ENCODE data around the gene C6orf136. TPM values are rescaled to one million over a fixed set of nuclear protein-coding genes. Genes with fewer than 3 reads are reported as not detected.

C6orf136 gene
- total and polyA plus RNA-seq, 9 of the 15 experiments (the other 6 are each of a cell fraction or from before 2014, with no cell fraction given) = 14.1 to 63.1 (median 18.4) TPM

GRCh38 chr6:30689985-30690384 lies 43.1 kb downstream of the C6orf136 start:
- peak overlapping the region; percentile 66 for H3K27ac ChIP-seq (ENCODE audit: extremely low read depth, low read depth, low read length)
- no peaks in the 10 kb centered on the region for H3K9me1 ChIP-seq (ENCODE audit: control insufficient read depth, insufficient read depth, low read length)
- ChIA-PET CTCF (ENCODE audit: low intra/inter-chr PET ratio) (no interaction called here), POLR2A (interaction anchor here (0.7 to 23.5 kb wide), 8 partner anchors 8 to 75 kb away, joined by 3 to 524 read pairs (median 4); partner anchors contain the start of genes MDC1 and TUBB)
- ATAC-seq (no peak), FAIRE-seq (no peak), DNase-seq (ENCODE audit: extremely low read depth in 1 of 4, low spot score in 3 of 4) (no peak)
- H3K9me3 ChIP-seq (replicated peaks; ENCODE audit: control insufficient read depth, insufficient read depth, low read depth, low read length) = no peaks in the 10 kb centered on the region
- intact Hi-C loops (cut with micrococcal nuclease) (loop anchor here (10.0 kb wide), 1 partner anchor 125 kb away; no protein-coding TSS in a partner anchor), in situ Hi-C loops (cut with MboI) (no loop called here)
- peak overlapping the region; percentile 71 for H3K4me3 ChIP-seq
- H3K4me1 ChIP-seq (replicated peaks in 1 of 2; ENCODE audit: control insufficient read depth in 2 of 2, insufficient read depth in 2 of 2, low read length in 2 of 2) = peaks cover 40 to 61% of the 10 kb centered on the region in 2 experiments
- peak overlapping the region; percentile 74 to 92 for H3K9ac ChIP-seq (ENCODE audit: insufficient read depth in 1 of 2, low read depth in 2 of 2, low read length in 2 of 2)
- 9% methylated on average over 4 of the region's 4 CpGs for WGBS (ENCODE audit: insufficient coverage, low coverage, missing lambda C conversion rate)
- no TSS peak for BruUV-seq (replicated peaks)
- H3K4me2 ChIP-seq (ENCODE audit: insufficient read depth, low read length) = peak overlapping the region; percentile 95
- peaks cover 8% of the 10 kb centered on the region; the same call in 2 of the 3 replicates for H3K36me3 ChIP-seq (ENCODE audit: control insufficient read depth, insufficient read depth, low read length)
- peak overlapping the region; percentile 99 for H2AFZ ChIP-seq (ENCODE audit: low read depth, low read length)
- H3K27me3 ChIP-seq (ENCODE audit: control insufficient read depth in 2 of 2, insufficient read depth in 2 of 2, low read length in 2 of 2) = no peaks in the 10 kb centered on the region
- peaks cover 51% of the 10 kb centered on the region for H3K79me2 ChIP-seq (ENCODE audit: control insufficient read depth, insufficient read depth, low read length)
- no peaks in the 10 kb centered on the region for H4K20me1 ChIP-seq (replicated peaks; ENCODE audit: control insufficient read depth, insufficient read depth, low read length)
- no peak for TF ChIP-seq ZNF41 (CRISPR knock-in tag; conservative IDR thresholded peaks at IDR 0.05)
- TF ChIP-seq TSC22D4 (tag; IDR thresholded peaks at IDR 0.05) = no peak
- TF ChIP-seq NRF1 (conservative IDR thresholded peaks at IDR 0.05 in 1 of 2, IDR thresholded peaks at IDR 0.05 in 1 of 2) = no peak
- no peak for TF ChIP-seq RREB1 (CRISPR knock-in tag; IDR thresholded peaks at IDR 0.05)
- TF ChIP-seq FOSL1 (tag; conservative IDR thresholded peaks at IDR 0.05) = no peak
- TF ChIP-seq ID3 (CRISPR knock-in tag; IDR thresholded peaks at IDR 0.05) = no peak
- TF ChIP-seq ID3 (tag; IDR thresholded peaks at IDR 0.05) = peak; percentile 43; the same call in 1 of the 2 replicates
- no peak for TF ChIP-seq NFIX (CRISPR knock-in tag; IDR thresholded peaks at IDR 0.05; ENCODE audit: low read depth)
- TF ChIP-seq E2F5 (CRISPR knock-in tag; IDR thresholded peaks at IDR 0.05) = 0 out of 2 replicates have a peak, but pooled peaks have one; percentile 22
- no peak for TF ChIP-seq CTCF (IDR thresholded peaks at IDR 0.05 in 2 of 3, conservative IDR thresholded peaks at IDR 0.05 in 1 of 3; ENCODE audit: insufficient read depth in 2 of 3, low read depth in 1 of 3, low read length in 3 of 3)
- TF ChIP-seq ZNF12 (CRISPR knock-in tag; IDR thresholded peaks at IDR 0.05) = peak; percentile 23; the same call in 1 of the 2 replicates

Data from K562 (cell line).